Measurements from ENCODE around the gene AJAP1. TPM values are rescaled to one million over a fixed set of nuclear protein-coding genes. Genes with fewer than 3 reads are reported as not detected.

AJAP1 gene
- total RNA-seq, 1 donor from 2014 or later: 0.17 TPM

GRCh38 chr1:4797016-4797410, 142.6 kb downstream of the AJAP1 start:
- no peak for DNase-seq (ENCODE audit: low read depth)
- no peak overlapping the region for H3K4me3 ChIP-seq (ENCODE audit: low read depth, low read length)
- TF ChIP-seq CTCF (conservative IDR thresholded peaks at IDR 0.05; ENCODE audit: low read depth, low read length): no peak

- no peak for DNase-seq (ENCODE audit: low read depth)
- no peak for TF ChIP-seq CTCF (conservative IDR thresholded peaks at IDR 0.05; ENCODE audit: low read depth, low read length)
- no peak overlapping the region for H3K4me3 ChIP-seq (ENCODE audit: low read depth, low read length)
Observed at GRCh38 chr1:4797429-4797828, 143.0 kb downstream of the AJAP1 start.

GRCh38 chr1:4801192-4801924, 146.9 kb downstream of the AJAP1 start:
- TF ChIP-seq CTCF (conservative IDR thresholded peaks at IDR 0.05; ENCODE audit: low read depth, low read length): no peak
- no peak overlapping the region for H3K4me3 ChIP-seq (ENCODE audit: low read depth, low read length)
- no peak for DNase-seq (ENCODE audit: low read depth)

- no peak for TF ChIP-seq CTCF (conservative IDR thresholded peaks at IDR 0.05; ENCODE audit: low read depth, low read length)
- no peak overlapping the region for H3K4me3 ChIP-seq (ENCODE audit: low read depth, low read length)
- DNase-seq (ENCODE audit: low read depth): no peak
Observed at GRCh38 chr1:4802024-4802423, 147.6 kb downstream of the AJAP1 start.

GRCh38 chr1:4803335-4803734, 148.9 kb downstream of the AJAP1 start:
- no peak for DNase-seq (ENCODE audit: low read depth)
- H3K4me3 ChIP-seq (ENCODE audit: low read depth, low read length): no peak overlapping the region
- no peak for TF ChIP-seq CTCF (conservative IDR thresholded peaks at IDR 0.05; ENCODE audit: low read depth, low read length)

GRCh38 chr1:4805987-4806386, 151.6 kb downstream of the AJAP1 start:
- no peak overlapping the region for H3K4me3 ChIP-seq (ENCODE audit: low read depth, low read length)
- DNase-seq (ENCODE audit: low read depth): no peak
- no peak for TF ChIP-seq CTCF (conservative IDR thresholded peaks at IDR 0.05; ENCODE audit: low read depth, low read length)

GRCh38 chr1:4820543-4820942, 166.1 kb downstream of the AJAP1 start:
- DNase-seq (ENCODE audit: low read depth): no peak
- no peak overlapping the region for H3K4me3 ChIP-seq (ENCODE audit: low read depth, low read length)
- no peak for TF ChIP-seq CTCF (conservative IDR thresholded peaks at IDR 0.05; ENCODE audit: low read depth, low read length)
